ENCODE data around the gene NTN5. TPM values are rescaled to one million over a fixed set of nuclear protein-coding genes. Genes with fewer than 3 reads are reported as not detected.

The NTN5 gene
- total and polyA plus RNA-seq, 10 of the 15 experiments (the other 5 are each of a cell fraction or from before 2014, with no cell fraction given), result 0.07 to 0.22 TPM; not detected in 8

- Histone ChIP-seq H3K4me3 (no peak overlapping the region), H3K9ac (ENCODE audit: control insufficient read depth, insufficient read depth, low read length) (no peak overlapping the region), H3K79me2 (ENCODE audit: control insufficient read depth, insufficient read depth, low read length) (peaks cover 46% of the 10 kb centered on the region), H3K27ac (ENCODE audit: control insufficient read depth, insufficient read depth) (no peak overlapping the region), H4K20me1 (ENCODE audit: control insufficient read depth, insufficient read depth) (peaks cover 15% of the 10 kb centered on the region), H3K4me2 (ENCODE audit: control insufficient read depth, insufficient read depth) (peak overlapping the region; percentile 88), H3K9me3 (replicated peaks; ENCODE audit: control insufficient read depth, insufficient read depth, low read length) (no peaks in the 10 kb centered on the region), H3K27me3 (replicated peaks in 1 of 2; ENCODE audit: control insufficient read depth in 2 of 2, insufficient read depth in 2 of 2, low read length in 1 of 2) (no peaks in the 10 kb centered on the region), H3K36me3 (ENCODE audit: control insufficient read depth in 2 of 2, insufficient read depth in 2 of 2, low read length in 1 of 2) (peaks cover 25 to 32% of the 10 kb centered on the region in 2 experiments), H3K4me1 (ENCODE audit: control insufficient read depth, insufficient read depth, low read length) (peaks cover 14% of the 10 kb centered on the region), H2AFZ (ENCODE audit: control insufficient read depth, low read depth, low read length) (no peak overlapping the region)
- no peak for DNase-seq (ENCODE audit: low read depth, low spot score)
- in situ Hi-C loops (cut with MboI) (no loop called here), intact Hi-C loops (cut with micrococcal nuclease; ENCODE audit: unreplicated experiment) (no loop called here)
- no peak for FAIRE-seq
- ChIA-PET POLR2A (interaction anchor here (1.0 kb wide), 1 partner anchor 41 kb away, joined by 4 read pairs; no protein-coding TSS in a partner anchor), RAD21 (ENCODE audit: unreplicated experiment) (no interaction called here), CTCF (interaction anchor here (1.8 kb wide), 1 partner anchor 225 kb away, joined by 5 read pairs; the partner anchor contains the start of gene KDELR1), SMC1A (ENCODE audit: uncharacterized antibody, unreplicated experiment) (interaction anchor here (1.1 kb wide), 1 partner anchor 110 kb away, joined by 3 read pairs; no protein-coding TSS in a partner anchor)
- 92% methylated on average over 16 of the region's 16 CpGs for WGBS (ENCODE audit: insufficient coverage, insufficient replicate concordance, low lambda C conversion rate, missing lambda C conversion rate)
- ATAC-seq, result no peak
- TF ChIP-seq POLR2A (IDR thresholded peaks at IDR 0.05; ENCODE audit: low read depth, low read length) (peak; percentile 7; the same call in 1 of the 2 replicates), ATF7 (IDR thresholded peaks at IDR 0.05; ENCODE audit: low read depth) (no peak), POLR2AphosphoS5 (IDR thresholded peaks at IDR 0.05; ENCODE audit: low read length) (peak; percentile 55; the same call in 1 of the 2 replicates)
- no TSS peak for BruUV-seq (replicated peaks)
These were observed 56.8 kb downstream of the NTN5 start for GRCh38 chr19:48616041-48616436.

- DNase-seq (ENCODE audit: low read depth, low spot score) (no peak), FAIRE-seq (no peak), ATAC-seq (no peak)
- no peaks in the 10 kb centered on the region for H3K27me3 ChIP-seq (replicated peaks in 1 of 2; ENCODE audit: control insufficient read depth in 2 of 2, insufficient read depth in 2 of 2, low read length in 1 of 2)
- intact Hi-C loops (cut with micrococcal nuclease; ENCODE audit: unreplicated experiment) (no loop called here), in situ Hi-C loops (cut with MboI) (no loop called here)
- BruUV-seq (replicated peaks), result no TSS peak
- H3K4me2 ChIP-seq (ENCODE audit: control insufficient read depth, insufficient read depth), result no peak overlapping the region
- H3K4me3 ChIP-seq, result no peak overlapping the region
- peaks cover 46% of the 10 kb centered on the region for H3K79me2 ChIP-seq (ENCODE audit: control insufficient read depth, insufficient read depth, low read length)
- ChIA-PET CTCF (no interaction called here), RAD21 (ENCODE audit: unreplicated experiment) (no interaction called here), POLR2A (interaction anchor here (1.0 kb wide), 1 partner anchor 41 kb away, joined by 4 read pairs; no protein-coding TSS in a partner anchor), SMC1A (ENCODE audit: uncharacterized antibody, unreplicated experiment) (no interaction called here)
- peaks cover 25 to 32% of the 10 kb centered on the region in 2 experiments for H3K36me3 ChIP-seq (ENCODE audit: control insufficient read depth in 2 of 2, insufficient read depth in 2 of 2, low read length in 1 of 2)
- no peak overlapping the region for H2AFZ ChIP-seq (ENCODE audit: control insufficient read depth, low read depth, low read length)
- H3K4me1 ChIP-seq (ENCODE audit: control insufficient read depth, insufficient read depth, low read length), result peaks cover 12% of the 10 kb centered on the region
- H3K9me3 ChIP-seq (replicated peaks; ENCODE audit: control insufficient read depth, insufficient read depth, low read length), result no peaks in the 10 kb centered on the region
- H3K9ac ChIP-seq (ENCODE audit: control insufficient read depth, insufficient read depth, low read length), result no peak overlapping the region
- no peak overlapping the region for H3K27ac ChIP-seq (ENCODE audit: control insufficient read depth, insufficient read depth)
- H4K20me1 ChIP-seq (ENCODE audit: control insufficient read depth, insufficient read depth), result peaks cover 15% of the 10 kb centered on the region
- WGBS (ENCODE audit: insufficient coverage, insufficient replicate concordance, low lambda C conversion rate, missing lambda C conversion rate), result 78% methylated on average over 19 of the region's 19 CpGs
- TF ChIP-seq EP300 (IDR thresholded peaks at IDR 0.05; ENCODE audit: borderline replicate concordance in 1 of 2, control insufficient read depth in 1 of 2, low read depth in 2 of 2, low read length in 2 of 2) (no peak), MLLT1 (IDR thresholded peaks at IDR 0.05) (no peak), POLR2A (IDR thresholded peaks at IDR 0.05; ENCODE audit: low read depth, low read length) (peak; percentile 46; the same call in 1 of the 2 replicates)
These were observed 57.4 kb downstream of the NTN5 start for GRCh38 chr19:48615231-48616040.

Measured in GM12878 (cell line).